Lung microvascular endothelial cell (primary cell): ENCODE results near the gene SCAANT1. TPM values are rescaled to one million over a fixed set of nuclear protein-coding genes. Genes with fewer than 3 reads are reported as not detected.

Source experiments
- DNase-seq, 2 donors: peaks; one replicate each; pipeline versions ENCODE4 v3.0.0 to v3.0.0-alpha.2; 2010; ENCODE audit warnings: low read depth in 2 of 2
- total RNA-seq: library from RNA; depleted of rRNA; stranded (reverse); fragments of >200 nt; gene quantifications from 2 replicates; pipeline ENCODE4 v1.2.1, GENCODE V29; 2014

Gene SCAANT1
- total RNA-seq, 1 donor from 2014 or later: not detected

DNA sequence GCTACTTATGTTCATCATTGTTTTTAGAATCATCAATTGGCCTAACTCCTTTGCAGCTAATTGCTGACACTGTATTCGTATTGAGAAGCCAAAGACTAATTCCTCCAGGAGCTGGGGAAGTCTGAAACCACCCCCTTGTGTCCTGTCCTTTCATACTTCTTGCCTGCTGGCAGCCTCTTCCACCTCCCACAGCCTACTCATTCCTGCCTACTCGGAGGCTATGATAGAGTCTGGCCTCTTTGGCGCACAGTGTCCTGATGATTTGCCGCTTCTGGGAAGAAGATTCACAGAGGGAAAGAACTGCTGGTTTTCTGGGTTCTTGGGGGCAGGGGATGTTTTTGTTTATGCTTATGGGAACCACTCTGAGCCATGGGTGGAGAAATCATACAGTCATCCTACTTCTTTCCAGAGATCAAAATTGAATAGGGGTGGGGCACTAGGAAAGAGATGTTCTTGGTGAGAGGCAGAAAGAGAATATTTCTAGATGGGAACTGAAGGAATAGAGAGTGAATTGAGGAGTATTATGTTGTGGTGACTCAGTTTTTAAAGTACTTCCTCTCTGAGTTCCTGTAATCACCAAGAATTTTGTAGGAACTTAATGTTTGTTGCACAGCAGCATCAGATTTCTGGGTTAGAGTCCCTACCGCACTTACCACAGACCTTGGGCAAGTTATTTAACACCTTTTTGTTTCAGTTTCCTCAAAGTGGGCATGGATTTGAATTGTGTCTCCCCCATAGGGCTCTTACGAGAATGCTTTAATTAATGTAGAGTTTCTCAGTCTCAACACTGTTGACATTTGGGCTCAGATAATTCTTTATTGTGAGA lies 22.1 kb upstream of the SCAANT1 start:
- peak in 1 of 2 donors; percentile 41 for DNase-seq

GRCh38 chr3:63933459-63933858 lies 21.3 kb upstream of the SCAANT1 start:
- DNase-seq: no peak

- no peak for DNase-seq
Observed at GRCh38 chr3:63932509-63933212, 20.5 kb upstream of the SCAANT1 start.

DNA sequence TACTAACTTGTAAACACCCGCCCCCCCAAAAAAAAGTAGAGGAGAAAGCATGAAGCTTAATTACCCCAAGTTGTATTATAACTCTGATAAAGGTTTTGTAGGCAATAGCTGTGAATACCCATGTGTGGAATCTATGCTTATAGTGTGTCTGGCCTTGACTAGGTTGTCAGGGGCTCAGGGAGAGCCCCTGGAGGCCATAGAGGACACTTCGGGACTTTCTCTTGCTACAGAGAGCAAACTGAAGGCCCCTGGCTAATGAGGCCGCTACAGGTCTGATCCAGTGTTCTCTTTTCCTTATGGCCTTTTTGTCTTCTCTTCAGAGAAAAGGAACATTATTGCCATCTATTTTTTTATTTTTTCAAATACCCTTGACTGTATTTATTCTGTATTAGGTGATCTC lies 19.1 kb upstream of the SCAANT1 start:
- DNase-seq: no peak

DNA sequence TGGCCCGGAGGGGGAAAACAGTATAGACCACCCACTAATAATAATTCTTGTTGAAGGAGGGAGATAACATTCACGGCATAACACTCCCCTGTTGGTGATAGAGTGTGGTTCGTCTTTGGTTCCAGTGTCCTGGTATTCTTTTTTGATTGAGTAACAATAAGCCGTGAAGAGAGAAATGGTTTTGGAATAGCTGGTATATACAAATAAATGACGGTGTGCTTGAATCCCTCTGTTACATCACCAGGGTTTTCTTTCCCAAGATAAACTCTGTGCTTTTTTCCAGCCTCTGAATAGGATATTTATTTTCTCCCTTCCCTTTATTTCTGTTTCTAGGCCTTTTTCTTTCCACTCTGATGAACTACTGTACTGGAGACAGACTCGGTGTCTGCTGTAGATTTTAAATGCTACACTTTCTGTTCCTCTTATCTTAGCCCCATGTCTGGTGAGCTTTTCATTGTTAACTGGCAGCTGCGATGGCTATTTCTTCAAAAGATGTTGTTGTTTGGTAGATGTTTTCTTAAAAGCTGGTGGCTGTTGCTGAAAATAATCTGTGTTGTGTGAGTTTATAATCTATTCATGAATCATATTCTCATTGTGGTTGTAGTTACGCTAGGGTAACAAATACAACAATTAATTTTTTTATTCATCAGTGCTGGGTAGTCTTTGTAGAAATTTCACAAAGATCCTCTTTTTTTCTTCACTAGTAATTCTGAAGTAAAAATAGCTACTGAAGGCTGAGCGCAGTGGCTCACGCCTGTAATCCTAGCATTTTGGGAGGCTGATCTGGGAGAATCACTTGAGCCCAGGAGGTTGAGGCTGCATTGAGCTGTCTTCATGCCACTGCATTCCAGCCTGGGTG lies 15.5 kb upstream of the SCAANT1 start:
- no peak for DNase-seq

- DNase-seq: no peak
Observed at GRCh38 chr3:63926309-63926708, 14.1 kb upstream of the SCAANT1 start.

DNA sequence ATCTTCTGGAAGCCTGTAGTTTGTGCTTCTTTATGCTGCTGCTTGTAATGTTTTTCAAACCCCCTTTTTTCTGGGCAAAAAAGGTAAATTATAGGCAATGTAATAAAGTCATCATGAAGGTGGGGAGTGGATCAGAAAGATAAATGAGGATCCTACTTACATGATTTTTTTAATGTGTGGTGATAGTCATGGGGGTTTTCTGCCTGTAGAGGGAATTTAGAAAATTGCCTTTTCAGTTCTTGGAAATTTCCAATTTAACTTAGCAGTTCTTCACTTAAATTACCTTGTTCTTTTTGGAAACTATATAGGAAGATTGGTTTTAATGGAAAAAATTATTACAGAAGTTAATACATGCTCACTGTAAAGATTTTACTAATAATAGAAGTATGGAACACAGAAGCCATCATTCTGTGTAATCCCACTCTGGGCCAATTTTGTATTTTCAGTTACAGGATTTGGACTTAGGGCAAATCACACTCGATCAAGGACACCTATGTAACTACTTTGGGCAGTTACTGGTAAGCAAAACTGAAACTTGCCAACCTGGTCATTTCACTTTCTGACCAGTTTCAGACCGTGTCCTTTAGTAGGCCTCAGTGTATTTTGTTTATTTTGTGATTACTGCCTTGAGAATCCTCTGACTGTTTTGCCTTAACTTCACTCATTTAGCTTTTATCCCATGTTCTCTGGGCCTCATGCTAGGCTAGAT lies 10.5 kb upstream of the SCAANT1 start:
- DNase-seq: no peak

DNA sequence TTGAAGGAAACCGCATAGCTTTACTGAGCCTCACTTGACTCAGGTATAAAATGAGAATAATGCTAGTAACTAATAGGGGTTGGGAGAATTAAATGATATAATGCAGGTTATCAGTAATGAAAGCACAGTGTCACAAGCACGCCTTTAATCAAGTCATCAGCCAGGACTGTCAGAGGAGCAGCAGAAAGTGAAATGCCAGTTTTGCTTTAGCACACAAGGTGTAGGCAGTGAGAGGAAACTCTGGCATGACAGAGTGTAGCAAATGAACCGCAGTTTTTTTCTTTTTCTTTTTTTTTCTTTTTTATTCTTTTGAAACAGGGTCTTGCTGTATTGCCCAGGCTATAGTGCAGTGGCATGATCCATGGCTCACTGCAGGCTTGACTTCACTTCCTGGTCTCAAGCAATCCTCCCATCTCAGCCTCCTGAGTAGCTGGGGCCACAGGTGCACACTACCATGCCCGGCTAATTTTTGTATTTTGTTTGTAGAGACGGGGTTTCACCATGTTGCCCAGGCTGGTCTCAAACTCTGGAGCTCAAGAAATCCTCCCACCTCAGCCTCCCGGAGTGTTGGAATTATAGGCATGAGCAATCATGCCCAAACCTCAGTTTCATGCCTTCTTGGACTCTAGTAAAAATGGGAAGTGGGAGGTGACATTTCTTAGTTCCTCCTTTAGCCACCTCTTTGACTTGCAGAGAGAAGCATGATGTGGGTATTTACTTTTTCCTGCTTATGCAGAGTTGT lies 9.7 kb upstream of the SCAANT1 start:
- DNase-seq: no peak

- no peak for DNase-seq
Observed at GRCh38 chr3:63920001-63920400, 7.8 kb upstream of the SCAANT1 start.

DNA sequence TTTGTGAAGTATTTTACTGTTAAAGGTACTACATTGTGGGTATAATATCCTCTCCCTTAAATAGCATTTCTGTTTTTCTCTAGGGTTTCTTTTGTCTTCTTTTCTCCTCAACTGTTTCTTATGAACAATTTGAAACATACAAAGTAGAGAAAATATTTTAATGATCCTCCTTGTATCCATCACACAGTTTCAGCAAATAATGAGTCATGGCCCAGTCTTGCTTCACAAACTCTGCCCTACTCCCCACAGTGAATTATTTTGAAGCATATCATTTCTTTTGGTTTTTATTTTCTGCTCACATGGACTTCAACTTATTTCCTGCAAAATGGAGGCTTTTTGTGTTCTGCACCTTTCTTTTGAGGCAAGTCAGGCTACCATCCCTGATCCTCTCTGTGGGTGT lies 6.1 kb upstream of the SCAANT1 start:
- no peak for DNase-seq

DNA sequence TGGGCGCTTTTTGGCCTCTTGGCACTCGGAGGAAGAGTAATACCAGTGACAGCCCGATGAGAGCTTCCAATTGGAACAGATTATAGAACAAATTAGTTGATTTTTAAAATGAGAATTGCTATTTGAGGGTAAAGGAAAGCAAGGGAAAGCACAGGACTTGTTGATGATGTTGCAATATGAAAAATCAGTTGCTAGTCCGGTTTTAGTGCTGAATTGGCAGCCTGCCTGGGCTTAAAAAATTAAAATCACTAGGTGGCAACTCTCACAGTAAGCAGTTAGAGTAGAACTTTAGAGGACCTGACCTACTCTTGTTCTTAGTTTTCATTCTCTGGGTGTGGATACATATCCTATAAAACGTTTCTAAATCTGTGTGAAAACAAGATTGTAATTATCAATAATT lies 2.1 kb upstream of the SCAANT1 start:
- peak; percentile 27 to 65 for DNase-seq

GRCh38 chr3:63912768-63913588 lies 795 bp upstream of the SCAANT1 start:
- peak; percentile 57 to 64 for DNase-seq

- no peak for DNase-seq
Observed at GRCh38 chr3:63911509-63911872, 692 bp downstream of the SCAANT1 start.

DNA sequence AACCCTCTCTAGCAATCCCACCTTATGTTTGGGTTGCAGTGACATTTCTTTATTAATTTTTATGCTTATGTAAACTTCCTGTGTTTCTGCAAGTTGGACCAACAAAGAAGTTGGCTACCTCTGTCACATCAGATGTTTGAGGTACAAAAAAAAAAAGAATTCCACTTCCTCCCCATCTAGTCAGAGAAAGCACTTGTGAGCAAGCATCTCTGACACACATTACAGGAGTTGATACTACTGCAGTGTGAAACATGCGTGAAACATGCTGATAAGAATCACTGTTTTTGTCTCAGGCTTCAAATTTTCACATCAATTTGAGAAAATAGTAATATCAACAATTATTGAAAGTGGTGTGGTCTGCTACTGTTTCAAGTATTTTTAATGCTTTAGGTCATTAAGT lies 1.3 kb downstream of the SCAANT1 start:
- DNase-seq: peak; percentile 40 to 60

DNA sequence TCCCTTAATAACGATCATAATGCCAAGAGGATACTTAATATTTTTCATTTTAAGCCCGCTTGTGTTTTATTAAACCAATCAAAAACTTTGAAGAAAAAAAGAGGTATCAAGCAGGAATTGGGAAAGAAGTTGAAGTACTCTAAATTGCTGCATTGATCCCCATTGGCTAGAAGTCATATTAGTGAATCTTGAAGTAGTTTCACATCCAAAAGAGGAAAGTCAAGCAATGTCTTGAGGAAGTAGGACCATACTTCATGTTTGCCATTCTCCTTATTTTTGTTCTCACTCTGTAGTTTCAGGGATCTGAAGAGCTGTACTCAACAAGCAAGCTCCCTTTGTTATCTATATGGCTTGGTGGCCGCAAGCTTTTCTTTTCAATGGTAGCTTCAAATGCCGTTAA lies 2.2 kb downstream of the SCAANT1 start:
- DNase-seq: no peak

GRCh38 chr3:63909431-63909830 lies 2.8 kb downstream of the SCAANT1 start:
- DNase-seq: peak in 1 of 2 donors; percentile 18

DNA sequence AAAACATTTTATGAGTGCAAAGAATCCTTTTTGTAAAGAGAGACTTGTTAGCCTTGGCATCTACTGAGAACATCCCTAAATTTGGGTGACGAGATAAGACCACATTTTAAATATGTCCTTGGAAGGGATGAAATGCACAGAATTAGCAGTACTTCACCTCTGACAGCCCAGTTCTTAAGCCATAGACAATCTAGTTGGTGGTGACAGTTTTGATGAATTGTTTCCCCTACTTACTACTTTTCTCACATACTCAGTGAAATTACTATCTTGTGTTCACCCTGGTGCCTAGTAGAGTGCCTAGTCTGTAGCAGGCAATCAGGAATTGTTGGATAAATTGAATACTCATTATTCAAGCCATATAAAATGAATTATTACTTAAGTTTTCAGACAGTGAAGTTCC lies 3.4 kb downstream of the SCAANT1 start:
- DNase-seq: no peak

- peak; percentile 19 to 28 for DNase-seq
Observed at GRCh38 chr3:63908081-63908736, 4.0 kb downstream of the SCAANT1 start.
